ENCODE results near the gene ENTPD5.

DNA sequence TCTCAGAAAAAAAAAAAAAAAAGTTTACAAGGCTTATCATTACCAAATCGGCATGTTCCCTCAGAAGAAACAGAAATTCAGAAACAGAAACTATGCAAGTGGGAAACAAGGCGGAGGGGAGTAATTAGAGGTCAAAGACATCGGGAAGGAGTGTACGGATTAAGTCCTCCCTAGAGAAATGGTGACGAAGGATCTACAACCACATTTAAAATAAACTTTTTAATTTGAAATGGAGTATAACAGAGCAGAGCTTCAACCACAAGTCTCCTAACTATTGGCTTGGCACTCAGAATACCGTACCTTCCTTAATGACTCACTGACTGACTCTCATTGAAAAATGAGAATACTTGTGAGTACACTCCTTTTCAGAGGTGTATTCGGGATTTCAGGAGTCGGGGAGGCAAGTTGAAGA, 908 bp downstream of the ENTPD5 start:
- TF ChIP-seq CTBP1 (IDR thresholded peaks at IDR 0.05; ENCODE audit: borderline replicate concordance) (no peak), FOXA1 (IDR thresholded peaks at IDR 0.05) (no peak), L3MBTL2 (conservative IDR thresholded peaks at IDR 0.05) (no peak), TARDBP (IDR thresholded peaks at IDR 0.05) (no peak), SP1 (IDR thresholded peaks at IDR 0.05) (no peak), SUZ12 (IDR thresholded peaks at IDR 0.05) (no peak), FOXM1 (IDR thresholded peaks at IDR 0.05; ENCODE audit: borderline replicate concordance) (no peak)

Measured in HEK293T (cell line).